HL-60 (cell line): ENCODE measurements around the gene PPP1R9B.

ENCODE experiments used
- DNase-seq, 2 experiments: peaks; one replicate each; pipeline ENCODE4 v3.0.0-alpha.2; 2010 to 2020; ENCODE audit warnings: low read depth in 1 of 2, low spot score in 1 of 2
- H3K27ac ChIP-seq: fragments of 250-450 bp; sonication (Bioruptor Pico); replicated peaks from 2 replicates; pipeline ENCODE4 v1.5.1; 2020; ENCODE audit warnings: mild to moderate bottlenecking, moderate library complexity
- H3K27me3 ChIP-seq: fragments of 250-450 bp; sonication (Bioruptor Pico); 2 replicates; pipeline ENCODE4 v1.5.1; 2021; ENCODE audit warnings: mild to moderate bottlenecking, moderate library complexity; ENCODE audit not compliant: insufficient read depth, poor library complexity, severe bottlenecking
- H3K4me3 ChIP-seq: replicated peaks from 2 replicates; pipeline ENCODE4 v1.5.1; 2011; ENCODE audit warnings: mild to moderate bottlenecking, control low read depth, low read length; ENCODE audit not compliant: insufficient read depth
- CTCF ChIP-seq: IDR thresholded peaks from one replicate; pipeline ENCODE4 v1.5.1; 2011; ENCODE audit warnings: low read length, control low read depth, inconsistent platforms; ENCODE audit not compliant: insufficient read depth
- GABPA ChIP-seq: IDR thresholded peaks from 2 replicates; pipeline ENCODE4 v1.6.1; 2012; ENCODE audit warnings: low read depth
- POLR2AphosphoS5 ChIP-seq: IDR thresholded peaks from 2 replicates; pipeline ENCODE4 v1.6.1; 2012; ENCODE audit warnings: low read depth
- SPI1 ChIP-seq: IDR thresholded peaks from 2 replicates; pipeline ENCODE4 v1.6.1; 2012; ENCODE audit warnings: low read depth, mild to moderate bottlenecking, borderline replicate concordance
- TF ChIP-seq, protein P1 (sequence below): IDR thresholded peaks from 2 replicates; pipeline ENCODE4 v1.6.1; 2012; ENCODE audit warnings: low read depth; ENCODE audit not compliant: insufficient replicate concordance

The PPP1R9B gene

DNA sequence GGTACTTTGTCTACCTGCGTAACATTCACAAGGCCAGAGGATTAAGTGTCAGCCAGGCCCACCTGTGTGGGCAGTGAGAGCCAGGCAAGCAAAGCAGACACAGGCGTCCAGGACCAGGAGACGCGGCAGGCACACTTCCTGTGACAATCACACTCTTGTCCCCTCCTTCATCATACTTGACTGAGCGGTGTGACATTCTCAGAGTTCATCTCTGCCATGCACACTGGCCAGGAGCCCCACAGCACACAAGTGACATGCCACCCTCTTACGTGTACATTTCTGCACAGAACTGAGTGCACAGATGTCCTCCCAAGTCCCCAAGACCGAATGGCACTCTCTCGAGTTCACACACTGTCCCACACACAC lies 8.7 kb downstream of the PPP1R9B start:
- no peak overlapping the region for H3K27ac ChIP-seq
- DNase-seq = no peak
- no peaks in the 10 kb centered on the region for H3K27me3 ChIP-seq
- no peak overlapping the region for H3K4me3 ChIP-seq
- TF ChIP-seq, protein P1, sequence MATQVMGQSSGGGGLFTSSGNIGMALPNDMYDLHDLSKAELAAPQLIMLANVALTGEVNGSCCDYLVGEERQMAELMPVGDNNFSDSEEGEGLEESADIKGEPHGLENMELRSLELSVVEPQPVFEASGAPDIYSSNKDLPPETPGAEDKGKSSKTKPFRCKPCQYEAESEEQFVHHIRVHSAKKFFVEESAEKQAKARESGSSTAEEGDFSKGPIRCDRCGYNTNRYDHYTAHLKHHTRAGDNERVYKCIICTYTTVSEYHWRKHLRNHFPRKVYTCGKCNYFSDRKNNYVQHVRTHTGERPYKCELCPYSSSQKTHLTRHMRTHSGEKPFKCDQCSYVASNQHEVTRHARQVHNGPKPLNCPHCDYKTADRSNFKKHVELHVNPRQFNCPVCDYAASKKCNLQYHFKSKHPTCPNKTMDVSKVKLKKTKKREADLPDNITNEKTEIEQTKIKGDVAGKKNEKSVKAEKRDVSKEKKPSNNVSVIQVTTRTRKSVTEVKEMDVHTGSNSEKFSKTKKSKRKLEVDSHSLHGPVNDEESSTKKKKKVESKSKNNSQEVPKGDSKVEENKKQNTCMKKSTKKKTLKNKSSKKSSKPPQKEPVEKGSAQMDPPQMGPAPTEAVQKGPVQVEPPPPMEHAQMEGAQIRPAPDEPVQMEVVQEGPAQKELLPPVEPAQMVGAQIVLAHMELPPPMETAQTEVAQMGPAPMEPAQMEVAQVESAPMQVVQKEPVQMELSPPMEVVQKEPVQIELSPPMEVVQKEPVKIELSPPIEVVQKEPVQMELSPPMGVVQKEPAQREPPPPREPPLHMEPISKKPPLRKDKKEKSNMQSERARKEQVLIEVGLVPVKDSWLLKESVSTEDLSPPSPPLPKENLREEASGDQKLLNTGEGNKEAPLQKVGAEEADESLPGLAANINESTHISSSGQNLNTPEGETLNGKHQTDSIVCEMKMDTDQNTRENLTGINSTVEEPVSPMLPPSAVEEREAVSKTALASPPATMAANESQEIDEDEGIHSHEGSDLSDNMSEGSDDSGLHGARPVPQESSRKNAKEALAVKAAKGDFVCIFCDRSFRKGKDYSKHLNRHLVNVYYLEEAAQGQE = no peak
- TF ChIP-seq GABPA (no peak), SPI1 (no peak), POLR2AphosphoS5 (no peak), CTCF (no peak)

DNA sequence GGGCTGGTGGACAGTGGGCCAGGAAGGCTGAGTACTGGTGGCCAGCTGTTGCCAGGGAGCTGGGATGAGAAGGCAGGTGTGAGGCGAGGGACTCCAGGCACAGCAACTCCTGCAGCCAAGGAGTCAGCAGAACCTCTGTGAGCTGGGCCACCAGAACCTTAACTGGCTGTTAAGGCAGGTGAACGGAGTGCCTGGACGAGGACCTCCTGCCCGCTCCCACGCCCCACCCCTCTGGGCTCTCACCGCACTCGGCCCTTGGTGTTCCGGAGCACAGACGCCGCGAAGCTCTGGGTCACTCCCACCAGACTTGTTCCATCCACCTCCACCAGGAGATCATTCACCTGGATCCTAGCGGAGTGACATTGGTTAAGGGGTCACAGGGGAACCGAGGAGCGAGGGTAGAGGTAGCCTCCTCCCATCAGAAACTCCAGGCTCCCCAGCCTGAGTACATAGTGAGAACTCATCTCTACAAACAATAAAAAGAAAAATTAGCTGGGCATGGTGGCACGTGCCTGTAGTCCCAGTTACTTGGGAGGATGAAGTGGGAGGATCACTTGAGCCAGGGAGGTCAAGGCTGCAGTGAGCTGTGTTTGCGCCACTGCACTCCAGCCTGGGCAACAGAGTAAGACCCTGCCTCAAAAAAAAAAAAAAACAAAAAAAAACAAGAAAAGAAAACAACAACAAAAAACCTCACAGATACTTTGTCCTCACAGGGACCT lies 9.3 kb downstream of the PPP1R9B start:
- no peak for DNase-seq
- no peak for TF ChIP-seq POLR2AphosphoS5
- TF ChIP-seq CTCF = no peak
- no peak overlapping the region for H3K4me3 ChIP-seq
- no peaks in the 10 kb centered on the region for H3K27me3 ChIP-seq
- H3K27ac ChIP-seq = no peak overlapping the region

GRCh38 chr17:50139950-50140885 lies 10.3 kb downstream of the PPP1R9B start:
- H3K4me3 ChIP-seq = no peak overlapping the region
- no peak overlapping the region for H3K27ac ChIP-seq
- DNase-seq = peak in 1 of 2 experiments; percentile 84
- no peaks in the 10 kb centered on the region for H3K27me3 ChIP-seq
- TF ChIP-seq POLR2AphosphoS5 (peak; percentile 29; the same call in 1 of the 2 replicates), CTCF (peak; percentile 96), GABPA (no peak)

DNA sequence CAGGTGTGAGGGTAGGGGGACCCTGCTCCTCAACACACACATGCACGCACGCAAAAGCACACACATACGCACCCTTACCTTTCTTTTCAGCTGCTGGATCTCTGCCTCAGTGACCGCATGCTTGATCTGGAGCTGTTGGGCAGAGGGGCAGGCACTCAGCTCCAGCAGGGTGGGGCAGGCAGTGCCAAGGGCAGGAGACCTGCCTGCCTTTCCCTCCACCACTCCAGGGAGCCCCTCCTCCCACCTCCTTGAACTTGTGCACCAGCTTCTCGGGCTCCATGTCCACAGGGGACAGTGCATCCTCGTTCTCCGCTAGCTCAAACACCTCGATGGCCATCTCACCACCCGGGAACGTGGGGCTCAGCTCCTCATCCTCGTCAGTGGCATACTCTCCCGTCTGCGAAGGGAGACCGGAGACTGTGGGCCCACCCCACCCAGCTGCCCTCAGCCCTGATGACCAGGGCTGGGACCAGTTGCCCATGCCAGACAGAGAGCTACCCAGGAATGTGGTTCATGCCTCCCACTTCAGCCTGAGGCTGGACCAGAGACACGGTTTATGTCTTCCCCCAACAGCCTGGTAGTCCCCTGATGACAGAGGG lies 11.2 kb downstream of the PPP1R9B start:
- H3K4me3 ChIP-seq = no peak overlapping the region
- no peak for TF ChIP-seq CTCF
- TF ChIP-seq SPI1 = no peak
- TF ChIP-seq, protein P1 = no peak
- TF ChIP-seq GABPA = no peak
- TF ChIP-seq POLR2AphosphoS5 = no peak
- no peak for DNase-seq
- H3K27me3 ChIP-seq = no peaks in the 10 kb centered on the region
- no peak overlapping the region for H3K27ac ChIP-seq
